ENCODE results near the gene ATRN.

DNA sequence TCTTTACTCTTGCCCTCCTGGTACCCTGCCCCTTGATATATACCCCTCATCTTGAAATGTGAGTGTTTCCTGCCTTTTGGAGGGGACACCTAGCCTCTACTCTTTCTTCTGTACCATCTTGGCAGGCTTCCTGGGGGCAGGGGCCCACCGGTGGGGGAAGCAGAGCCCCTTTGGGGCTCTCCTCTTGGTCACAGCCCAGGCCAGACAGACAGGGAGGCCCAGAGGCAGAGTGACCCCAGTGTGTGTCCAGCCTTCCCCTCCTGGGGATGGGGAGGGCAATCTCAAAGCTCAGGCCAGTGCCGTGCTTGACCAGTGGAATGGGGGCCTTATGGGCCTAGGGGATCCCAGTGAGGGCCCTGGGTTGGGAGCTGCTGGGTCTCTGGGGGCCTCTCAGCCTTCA is 207.4 kb downstream of the ATRN start:
- TF ChIP-seq ZNF768 (tag by site-specific recombination; IDR thresholded peaks at IDR 0.05) = no peak
- no peak for TF ChIP-seq ZBTB17 (tag by site-specific recombination; IDR thresholded peaks at IDR 0.05)
- TF ChIP-seq ZNF133 (tag by site-specific recombination; IDR thresholded peaks at IDR 0.05) = no peak
